ENCODE results near the gene DISP1.

GRCh38 chr1:222817529-222817928 is 2.7 kb downstream of the DISP1 start:
- TF ChIP-seq, protein P1, sequence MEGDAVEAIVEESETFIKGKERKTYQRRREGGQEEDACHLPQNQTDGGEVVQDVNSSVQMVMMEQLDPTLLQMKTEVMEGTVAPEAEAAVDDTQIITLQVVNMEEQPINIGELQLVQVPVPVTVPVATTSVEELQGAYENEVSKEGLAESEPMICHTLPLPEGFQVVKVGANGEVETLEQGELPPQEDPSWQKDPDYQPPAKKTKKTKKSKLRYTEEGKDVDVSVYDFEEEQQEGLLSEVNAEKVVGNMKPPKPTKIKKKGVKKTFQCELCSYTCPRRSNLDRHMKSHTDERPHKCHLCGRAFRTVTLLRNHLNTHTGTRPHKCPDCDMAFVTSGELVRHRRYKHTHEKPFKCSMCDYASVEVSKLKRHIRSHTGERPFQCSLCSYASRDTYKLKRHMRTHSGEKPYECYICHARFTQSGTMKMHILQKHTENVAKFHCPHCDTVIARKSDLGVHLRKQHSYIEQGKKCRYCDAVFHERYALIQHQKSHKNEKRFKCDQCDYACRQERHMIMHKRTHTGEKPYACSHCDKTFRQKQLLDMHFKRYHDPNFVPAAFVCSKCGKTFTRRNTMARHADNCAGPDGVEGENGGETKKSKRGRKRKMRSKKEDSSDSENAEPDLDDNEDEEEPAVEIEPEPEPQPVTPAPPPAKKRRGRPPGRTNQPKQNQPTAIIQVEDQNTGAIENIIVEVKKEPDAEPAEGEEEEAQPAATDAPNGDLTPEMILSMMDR (IDR thresholded peaks at IDR 0.05), result no peak
- no peak for TF ChIP-seq NFYB (CRISPR knock-in tag; conservative IDR thresholded peaks at IDR 0.05; ENCODE audit: low read depth)
- TF ChIP-seq GABPB1 (CRISPR knock-in tag; IDR thresholded peaks at IDR 0.05), result no peak
- TF ChIP-seq, protein P2, sequence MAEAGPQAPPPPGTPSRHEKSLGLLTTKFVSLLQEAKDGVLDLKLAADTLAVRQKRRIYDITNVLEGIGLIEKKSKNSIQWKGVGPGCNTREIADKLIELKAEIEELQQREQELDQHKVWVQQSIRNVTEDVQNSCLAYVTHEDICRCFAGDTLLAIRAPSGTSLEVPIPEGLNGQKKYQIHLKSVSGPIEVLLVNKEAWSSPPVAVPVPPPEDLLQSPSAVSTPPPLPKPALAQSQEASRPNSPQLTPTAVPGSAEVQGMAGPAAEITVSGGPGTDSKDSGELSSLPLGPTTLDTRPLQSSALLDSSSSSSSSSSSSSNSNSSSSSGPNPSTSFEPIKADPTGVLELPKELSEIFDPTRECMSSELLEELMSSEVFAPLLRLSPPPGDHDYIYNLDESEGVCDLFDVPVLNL (CRISPR knock-in tag; IDR thresholded peaks at IDR 0.05; ENCODE audit: borderline replicate concordance, low read depth), result no peak
- TF ChIP-seq ETV6 (CRISPR knock-in tag; IDR thresholded peaks at IDR 0.05), result no peak
- TF ChIP-seq CREB1 (CRISPR knock-in tag; IDR thresholded peaks at IDR 0.05), result no peak
